ENCODE results near the gene FBXL17. TPM values are rescaled to one million over a fixed set of nuclear protein-coding genes. Genes with fewer than 3 reads are reported as not detected.

FBXL17 gene
- total RNA-seq, 1 donor from 2014 or later, result 12.7 TPM

GRCh38 chr5:108028883-108029282 is 353.0 kb downstream of the FBXL17 start:
- Mint-ChIP-seq H3K27ac (ENCODE audit: unreplicated experiment) (no peak overlapping the region), H3K27me3 (ENCODE audit: low read depth, unreplicated experiment) (no peaks in the 10 kb centered on the region), H3K36me3 (ENCODE audit: low read depth, unreplicated experiment) (no peaks in the 10 kb centered on the region), H3K9me3 (ENCODE audit: unreplicated experiment) (no peaks in the 10 kb centered on the region), H3K4me3 (ENCODE audit: unreplicated experiment) (no peak overlapping the region), H3K4me1 (ENCODE audit: low read depth, unreplicated experiment) (peaks cover 8% of the 10 kb centered on the region)
- Histone ChIP-seq H3K4me3 (ENCODE audit: insufficient read depth, low read depth, low read length) (no peak overlapping the region), H3K4me1 (ENCODE audit: insufficient read depth, low read length) (no peaks in the 10 kb centered on the region), H3K79me2 (ENCODE audit: insufficient read depth, low read length) (no peaks in the 10 kb centered on the region), H3K9ac (ENCODE audit: low read length) (no peak overlapping the region), H4K20me1 (ENCODE audit: insufficient read depth, low read length) (no peaks in the 10 kb centered on the region), H2AFZ (ENCODE audit: low read depth, low read length) (no peak overlapping the region), H3K36me3 (ENCODE audit: insufficient read depth, low read length) (no peaks in the 10 kb centered on the region), H3K9me3 (ENCODE audit: insufficient read depth, low read depth, low read length) (no peaks in the 10 kb centered on the region), H3K27me3 (ENCODE audit: insufficient read depth, low read length) (no peaks in the 10 kb centered on the region), H3K4me2 (ENCODE audit: low read length) (no peak overlapping the region), H3K27ac (ENCODE audit: low read depth, low read length) (no peak overlapping the region)
- FAIRE-seq, result no peak
- DNase-seq (ENCODE audit: low read depth), result no peak
- TF ChIP-seq EZH2 (IDR thresholded peaks at IDR 0.05; ENCODE audit: insufficient read depth, low read length) (no peak), CTCF (IDR thresholded peaks at IDR 0.05; ENCODE audit: insufficient read depth, low read depth, low read length) (no peak)

- no peak overlapping the region for H3K27ac Mint-ChIP-seq (ENCODE audit: unreplicated experiment)
These were observed 353.5 kb downstream of the FBXL17 start for GRCh38 chr5:108028412-108028811.

More at GRCh38 chr5:108028412-108028811, 353.5 kb downstream of the FBXL17 start:
- H3K27me3 Mint-ChIP-seq (ENCODE audit: low read depth, unreplicated experiment), result no peaks in the 10 kb centered on the region
- no peaks in the 10 kb centered on the region for H3K9me3 Mint-ChIP-seq (ENCODE audit: unreplicated experiment)
- no peaks in the 10 kb centered on the region for H3K36me3 Mint-ChIP-seq (ENCODE audit: low read depth, unreplicated experiment)
- Histone ChIP-seq H3K4me1 (ENCODE audit: insufficient read depth, low read length) (no peaks in the 10 kb centered on the region), H4K20me1 (ENCODE audit: insufficient read depth, low read length) (no peaks in the 10 kb centered on the region), H3K27ac (ENCODE audit: low read depth, low read length) (no peak overlapping the region), H3K36me3 (ENCODE audit: insufficient read depth, low read length) (no peaks in the 10 kb centered on the region), H3K4me2 (ENCODE audit: low read length) (no peak overlapping the region), H2AFZ (ENCODE audit: low read depth, low read length) (no peak overlapping the region), H3K79me2 (ENCODE audit: insufficient read depth, low read length) (no peaks in the 10 kb centered on the region), H3K9me3 (ENCODE audit: insufficient read depth, low read depth, low read length) (no peaks in the 10 kb centered on the region), H3K27me3 (ENCODE audit: insufficient read depth, low read length) (no peaks in the 10 kb centered on the region), H3K9ac (ENCODE audit: low read length) (no peak overlapping the region), H3K4me3 (ENCODE audit: insufficient read depth, low read depth, low read length) (no peak overlapping the region)
- FAIRE-seq (no peak), DNase-seq (ENCODE audit: low read depth) (peak; percentile 39)
- no peak for TF ChIP-seq EZH2 (IDR thresholded peaks at IDR 0.05; ENCODE audit: insufficient read depth, low read length)
- TF ChIP-seq CTCF (IDR thresholded peaks at IDR 0.05; ENCODE audit: insufficient read depth, low read depth, low read length), result no peak
- peaks cover 8% of the 10 kb centered on the region for H3K4me1 Mint-ChIP-seq (ENCODE audit: low read depth, unreplicated experiment)
- no peak overlapping the region for H3K4me3 Mint-ChIP-seq (ENCODE audit: unreplicated experiment)
